HEK293T (cell line): Measurements from ENCODE around the gene DYNLRB1.

Experiments used
- CTBP1 ChIP-seq: fragments of 450-650 bp; IDR thresholded peaks from 2 replicates; pipeline ENCODE4 v1.6.1; 2016; ENCODE audit warnings: borderline replicate concordance
- FOXM1 ChIP-seq: fragments of 450-650 bp; IDR thresholded peaks from 2 replicates; pipeline ENCODE4 v1.6.1; 2017; ENCODE audit warnings: mild to moderate bottlenecking, borderline replicate concordance
- LEF1 ChIP-seq: fragments of 450-650 bp; IDR thresholded peaks from 2 replicates; pipeline ENCODE4 v1.6.1; 2017; ENCODE audit warnings: mild to moderate bottlenecking, borderline replicate concordance

DNA sequence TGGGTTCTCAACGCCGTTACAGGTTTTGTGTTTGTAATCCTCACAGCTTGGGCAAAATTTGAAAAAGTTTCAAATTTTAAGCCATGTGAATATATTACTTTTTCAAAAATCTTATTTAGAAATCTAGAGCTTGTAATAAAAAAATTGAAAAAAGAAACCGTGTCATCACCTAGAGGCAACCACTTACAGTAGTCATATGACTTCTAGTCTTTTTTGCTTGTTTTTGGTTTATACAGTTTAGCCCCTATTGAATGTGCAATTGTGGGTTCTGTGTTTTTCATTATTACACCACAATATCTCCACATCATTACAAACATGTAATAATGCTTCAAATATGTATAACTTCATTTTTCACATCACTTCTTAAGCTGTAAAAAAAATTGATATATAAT, 888 bp downstream of the DYNLRB1 start:
- TF ChIP-seq CTBP1 = no peak
- TF ChIP-seq LEF1 = no peak
- TF ChIP-seq FOXM1 = no peak
